ENCODE data around the gene PLPPR2.

DNA sequence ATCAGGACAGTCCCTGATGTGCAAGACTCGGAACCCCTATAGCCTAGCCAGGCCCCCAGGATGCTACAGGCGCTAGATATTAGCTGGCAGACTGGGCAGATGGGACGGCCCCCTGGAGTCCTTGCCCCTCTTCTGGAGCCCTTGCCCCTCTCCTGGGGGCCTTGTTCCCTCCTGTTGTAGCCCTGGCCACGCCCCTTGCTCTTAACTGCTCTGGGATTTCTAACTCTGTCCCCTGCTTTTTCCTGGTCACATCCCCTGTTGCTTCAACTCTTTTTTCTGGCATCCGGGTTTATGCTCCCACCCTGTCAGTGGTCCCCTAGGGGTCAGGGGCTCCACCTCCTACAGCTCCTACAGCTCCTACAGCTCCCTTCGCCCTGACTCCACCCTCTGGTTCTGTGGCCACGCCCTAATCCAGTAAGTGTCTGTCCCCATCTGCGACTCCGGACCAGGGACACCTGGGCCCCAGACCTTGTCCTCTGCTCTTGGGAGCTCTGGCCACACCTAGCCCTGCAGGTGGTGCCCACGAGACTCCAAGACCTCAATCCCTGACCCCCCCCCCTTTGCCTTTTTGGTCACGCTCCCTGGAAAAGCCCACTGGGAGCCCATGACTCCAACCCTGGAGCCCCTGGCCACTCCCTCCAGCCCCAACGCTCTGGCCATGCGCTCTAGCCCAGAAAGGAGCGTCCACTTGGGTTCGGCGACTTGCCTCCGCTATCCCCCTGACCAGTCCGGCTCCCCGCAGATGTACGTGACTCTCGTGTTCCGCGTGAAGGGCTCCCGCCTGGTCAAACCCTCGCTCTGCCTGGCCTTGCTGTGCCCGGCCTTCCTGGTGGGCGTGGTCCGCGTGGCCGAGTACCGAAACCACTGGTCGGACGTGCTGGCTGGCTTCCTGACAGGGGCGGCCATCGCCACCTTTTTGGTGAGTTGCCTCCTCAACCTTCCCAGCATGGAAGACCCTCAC is 6.8 kb downstream of the PLPPR2 start:
- TF ChIP-seq, protein P1, sequence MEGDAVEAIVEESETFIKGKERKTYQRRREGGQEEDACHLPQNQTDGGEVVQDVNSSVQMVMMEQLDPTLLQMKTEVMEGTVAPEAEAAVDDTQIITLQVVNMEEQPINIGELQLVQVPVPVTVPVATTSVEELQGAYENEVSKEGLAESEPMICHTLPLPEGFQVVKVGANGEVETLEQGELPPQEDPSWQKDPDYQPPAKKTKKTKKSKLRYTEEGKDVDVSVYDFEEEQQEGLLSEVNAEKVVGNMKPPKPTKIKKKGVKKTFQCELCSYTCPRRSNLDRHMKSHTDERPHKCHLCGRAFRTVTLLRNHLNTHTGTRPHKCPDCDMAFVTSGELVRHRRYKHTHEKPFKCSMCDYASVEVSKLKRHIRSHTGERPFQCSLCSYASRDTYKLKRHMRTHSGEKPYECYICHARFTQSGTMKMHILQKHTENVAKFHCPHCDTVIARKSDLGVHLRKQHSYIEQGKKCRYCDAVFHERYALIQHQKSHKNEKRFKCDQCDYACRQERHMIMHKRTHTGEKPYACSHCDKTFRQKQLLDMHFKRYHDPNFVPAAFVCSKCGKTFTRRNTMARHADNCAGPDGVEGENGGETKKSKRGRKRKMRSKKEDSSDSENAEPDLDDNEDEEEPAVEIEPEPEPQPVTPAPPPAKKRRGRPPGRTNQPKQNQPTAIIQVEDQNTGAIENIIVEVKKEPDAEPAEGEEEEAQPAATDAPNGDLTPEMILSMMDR (IDR thresholded peaks at IDR 0.05; ENCODE audit: insufficient read depth, low read length), result no peak
- TF ChIP-seq POLR2AphosphoS5 (IDR thresholded peaks at IDR 0.05; ENCODE audit: low read depth) (no peak), SPI1 (IDR thresholded peaks at IDR 0.05; ENCODE audit: borderline replicate concordance, low read depth) (no peak)
